Activated CD8-positive, alpha-beta memory T cell treated with anti-CD3 and anti-CD28 coated beads, Interleukin-2, amount 50 U/mL, for 1 hour (primary cell): Measurements from ENCODE around the gene FAM20B.
"Not testable (repeated sequence)": the region's sequence is repeated elsewhere in the genome, so short reads cannot be mapped to it uniquely, and the experiment has no call there.

Experiments used
- DNase-seq: peaks from one replicate; pipeline ENCODE4 v3.0.0-alpha.2; 2020; ENCODE audit errors: extremely low read depth

FAM20B gene

GRCh38 chr1:179023946-179024650 lies 1.6 kb upstream of the FAM20B start:
- no peak for DNase-seq

- no peak for DNase-seq
These were observed 500 bp downstream of the FAM20B start for GRCh38 chr1:179025975-179026812.

- no peak for DNase-seq
These were observed 1.3 kb downstream of the FAM20B start for GRCh38 chr1:179026813-179027669.

GRCh38 chr1:179029321-179029759 lies 3.6 kb downstream of the FAM20B start:
- DNase-seq = no peak

GRCh38 chr1:179030130-179030529 lies 4.4 kb downstream of the FAM20B start:
- DNase-seq = no peak

- no peak for DNase-seq
These were observed 5.0 kb downstream of the FAM20B start for GRCh38 chr1:179030683-179031082.

GRCh38 chr1:179031284-179031683 lies 5.6 kb downstream of the FAM20B start:
- DNase-seq = no peak

GRCh38 chr1:179031855-179032513 lies 6.3 kb downstream of the FAM20B start:
- no peak for DNase-seq

GRCh38 chr1:179034720-179035119 lies 9.0 kb downstream of the FAM20B start:
- no peak for DNase-seq

GRCh38 chr1:179036844-179037465 lies 11.3 kb downstream of the FAM20B start:
- DNase-seq = no peak

- no peak for DNase-seq
These were observed 13.0 kb downstream of the FAM20B start for GRCh38 chr1:179038528-179039281.

- DNase-seq = not testable (repeated sequence)
These were observed 13.9 kb downstream of the FAM20B start for GRCh38 chr1:179039502-179040174.

- DNase-seq = not testable (repeated sequence)
These were observed 14.5 kb downstream of the FAM20B start for GRCh38 chr1:179040175-179040551.

GRCh38 chr1:179042087-179042486 lies 16.4 kb downstream of the FAM20B start:
- no peak for DNase-seq

GRCh38 chr1:179042700-179043099 lies 17.0 kb downstream of the FAM20B start:
- no peak for DNase-seq

GRCh38 chr1:179043266-179043665 lies 17.6 kb downstream of the FAM20B start:
- no peak for DNase-seq

GRCh38 chr1:179043907-179044306 lies 18.2 kb downstream of the FAM20B start:
- no peak for DNase-seq

GRCh38 chr1:179046808-179047635 lies 21.3 kb downstream of the FAM20B start:
- DNase-seq = no peak

- DNase-seq = no peak
These were observed 21.9 kb downstream of the FAM20B start for GRCh38 chr1:179047636-179047997.
